Caco-2 (cell line): ENCODE measurements around the gene TMEM169. TPM values are rescaled to one million over a fixed set of nuclear protein-coding genes. Genes with fewer than 3 reads are reported as not detected.

ENCODE experiments used
- Bru-seq: library from RNA; stranded (reverse); fragments of 400-500 nt; gene quantifications from one replicate; lab custom pipeline; 2021; lab: Mats Ljungman, UMichigan
- BruChase-seq, 2 experiments: library from RNA; stranded (reverse); fragments of 400-500 nt; gene quantifications; one replicate each; lab custom pipeline; 2021; lab: Mats Ljungman, UMichigan
- BruUV-seq: library from RNA; stranded (reverse); fragments of 400-500 nt; replicated peaks from 2 replicates; lab custom pipeline; 2021; lab: Mats Ljungman, UMichigan
- CTCF ChIA-PET: fragments of 300-600 bp; sonication (Branson Sonifier 250); formaldehyde crosslinking; loops from one replicate; lab custom pipeline; 2022; ENCODE audit warnings: antibody characterized with exemption; lab: Charles Lee
- POLR2A ChIA-PET: fragments of 300-600 bp; sonication (Branson Sonifier 250); formaldehyde crosslinking; loops from one replicate; lab custom pipeline; 2022; ENCODE audit warnings: antibody characterized with exemption; lab: Charles Lee
- DNase-seq, 2 experiments: peaks; one replicate each; pipeline versions ENCODE4 v3.0.0 to v3.0.0-alpha.2; 2020 to 2022
- H3K27me3 ChIP-seq: replicated peaks from 2 replicates; pipeline ENCODE4 v1.6.0; 2011; ENCODE audit warnings: low read length; ENCODE audit not compliant: control insufficient read depth, insufficient read depth
- H3K36me3 ChIP-seq: 2 replicates; pipeline ENCODE4 v1.5.1; 2011; ENCODE audit warnings: low read length; ENCODE audit not compliant: control insufficient read depth, insufficient read depth
- H3K4me1 ChIP-seq: fragments of 250-450 bp; sonication (Bioruptor Pico); 2 replicates; pipeline ENCODE4 v1.5.1; 2020; ENCODE audit warnings: mild to moderate bottlenecking
- H3K4me3 ChIP-seq: 2 replicates; pipeline ENCODE4 v1.5.1; 2011; ENCODE audit warnings: low read depth, mild to moderate bottlenecking, control low read depth, low read length
- H3K9me3 ChIP-seq: fragments of 250-450 bp; sonication (Bioruptor Pico); 2 replicates; pipeline ENCODE4 v1.5.1; 2020; ENCODE audit warnings: mild to moderate bottlenecking, moderate library complexity
- H3K27ac Mint-ChIP-seq: one replicate; pipeline ENCODE4 v1.8.0; 2022; ENCODE audit warnings: mixed read lengths; ENCODE audit not compliant: unreplicated experiment
- H3K27me3 Mint-ChIP-seq: one replicate; pipeline ENCODE4 v1.8.0; 2022; ENCODE audit warnings: mixed read lengths; ENCODE audit not compliant: insufficient read depth, unreplicated experiment
- H3K36me3 Mint-ChIP-seq: one replicate; pipeline ENCODE4 v1.8.0; 2022; ENCODE audit warnings: mild to moderate bottlenecking, mixed read lengths; ENCODE audit not compliant: insufficient read depth, unreplicated experiment
- H3K4me1 Mint-ChIP-seq: one replicate; pipeline ENCODE4 v1.8.0; 2022; ENCODE audit warnings: low read depth, mixed read lengths; ENCODE audit not compliant: unreplicated experiment
- H3K4me3 Mint-ChIP-seq: one replicate; pipeline ENCODE4 v1.8.0; 2022; ENCODE audit warnings: mild to moderate bottlenecking, moderate library complexity, mixed read lengths; ENCODE audit not compliant: unreplicated experiment
- H3K9me3 Mint-ChIP-seq: one replicate; pipeline ENCODE4 v1.8.0; 2022; ENCODE audit warnings: mixed read lengths; ENCODE audit not compliant: unreplicated experiment
- intact Hi-C: fragments of 100-400 bp; cut with micrococcal nuclease; formaldehyde crosslinking; loops from one replicate; pipeline ENCODE4 v1.10.0; 2022; ENCODE audit not compliant: unreplicated experiment
- long read RNA-seq: library from polyadenylated mRNA; stranded (forward); transcript quantifications from one replicate; pipeline ENCODE4 v2.0.0, GENCODE V29; 2022
- total RNA-seq: library from RNA; stranded (reverse); gene quantifications from 2 replicates; pipeline ENCODE4 v1.2.3, GENCODE V29; 2022
- TF ChIP-seq, protein P1 (sequence below), 2 experiments: fragments of 200-600 bp in 1 of 2; IDR thresholded peaks; 1 replicate in 1 of 2; 2 replicates in 1 of 2; pipeline versions ENCODE4 v1.5.1 to v1.8.0; 2011 to 2022; ENCODE audit warnings: antibody characterized with exemption in 1 of 2, control low read depth in 1 of 2, inconsistent platforms in 1 of 2, low read depth in 1 of 2, low read length in 1 of 2, mild to moderate bottlenecking in 1 of 2, moderate library complexity in 1 of 2; ENCODE audit not compliant: insufficient read depth in 1 of 2, severe bottlenecking in 1 of 2, unreplicated experiment in 1 of 2

The TMEM169 gene
- total RNA-seq: 1.1 and 1.3 TPM in 2 replicates
- Bru-seq, nascent RNA: percentile 39 among the genes with signal in this experiment
- BruChase-seq, experiment 1, labeled RNA remaining after a 2-hour chase: percentile 39 among the genes with signal in this experiment
- BruChase-seq, experiment 2, labeled RNA remaining after a 6-hour chase: percentile 33 among the genes with signal in this experiment
- long read RNA-seq: 0 reads

DNA sequence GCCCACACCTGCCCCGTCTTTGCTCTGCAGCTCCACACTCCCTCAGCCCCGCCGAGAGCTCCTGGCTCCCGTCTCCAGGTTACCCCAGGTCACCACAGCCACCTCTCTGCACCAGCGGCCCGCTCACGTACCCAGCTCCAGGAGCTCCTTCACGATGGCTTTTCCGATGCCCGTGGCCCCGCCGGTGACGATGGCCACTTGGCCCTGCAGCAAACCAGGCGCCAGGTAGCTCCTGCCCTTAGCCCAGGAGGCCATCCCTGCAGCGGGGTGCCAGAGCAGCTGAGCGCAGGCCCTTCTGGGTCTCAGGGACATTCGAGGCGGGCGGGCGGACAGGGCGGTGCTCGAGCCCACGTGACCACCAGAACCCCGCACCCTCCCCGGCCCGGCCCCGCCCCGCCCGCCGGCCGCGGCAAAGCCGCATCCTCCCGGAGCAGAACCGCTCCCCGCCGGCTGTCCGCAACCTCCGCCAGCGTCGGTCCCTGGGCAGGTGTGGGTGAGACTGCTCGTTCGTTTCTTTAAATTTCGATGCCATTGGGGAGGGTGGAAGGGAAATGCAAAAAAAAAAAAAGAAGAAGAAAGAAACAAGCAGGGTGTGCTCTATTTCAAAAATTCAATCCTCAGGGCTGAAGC, at the start of gene TMEM169, which contains the start of gene PECR:
TSS of gene TMEM169 (plus strand) at position 433 of the 630 bp plus-strand sequence. CDS start 14,045 bp downstream, outside the sequence.
TSS of gene PECR (minus strand) at position 323 of the 630 bp plus-strand sequence. CDS start at position 255, 68 bp downstream.
- peaks cover 6% of the 10 kb centered on the region for H3K4me1 Mint-ChIP-seq
- peak; percentile 85 for DNase-seq
- peak within 1 kb of the TSS; percentile 86 for H3K4me3 Mint-ChIP-seq
- Histone ChIP-seq H3K9me3 (no peaks in the 10 kb centered on the region), H3K27me3 (no peaks in the 10 kb centered on the region), H3K36me3 (no peaks in the 10 kb centered on the region), H3K4me1 (peaks cover 14% of the 10 kb centered on the region), H3K4me3 (peak within 1 kb of the TSS; percentile 98)
- ChIA-PET POLR2A (interaction anchor here (1.0 to 1.1 kb wide), 4 partner anchors 22 to 33 kb away, joined by 3 to 4 read pairs (median 4); partner anchors contain the start of gene XRCC5), CTCF (interaction anchor here (0.6 to 1.0 kb wide), 6 partner anchors 18 to 732 kb away, joined by 3 to 5 read pairs (median 3); no protein-coding TSS in a partner anchor)
- BruUV-seq: no TSS peak
- no peaks in the 10 kb centered on the region for H3K27me3 Mint-ChIP-seq
- no peaks in the 10 kb centered on the region for H3K36me3 Mint-ChIP-seq
- TF ChIP-seq, protein P1, sequence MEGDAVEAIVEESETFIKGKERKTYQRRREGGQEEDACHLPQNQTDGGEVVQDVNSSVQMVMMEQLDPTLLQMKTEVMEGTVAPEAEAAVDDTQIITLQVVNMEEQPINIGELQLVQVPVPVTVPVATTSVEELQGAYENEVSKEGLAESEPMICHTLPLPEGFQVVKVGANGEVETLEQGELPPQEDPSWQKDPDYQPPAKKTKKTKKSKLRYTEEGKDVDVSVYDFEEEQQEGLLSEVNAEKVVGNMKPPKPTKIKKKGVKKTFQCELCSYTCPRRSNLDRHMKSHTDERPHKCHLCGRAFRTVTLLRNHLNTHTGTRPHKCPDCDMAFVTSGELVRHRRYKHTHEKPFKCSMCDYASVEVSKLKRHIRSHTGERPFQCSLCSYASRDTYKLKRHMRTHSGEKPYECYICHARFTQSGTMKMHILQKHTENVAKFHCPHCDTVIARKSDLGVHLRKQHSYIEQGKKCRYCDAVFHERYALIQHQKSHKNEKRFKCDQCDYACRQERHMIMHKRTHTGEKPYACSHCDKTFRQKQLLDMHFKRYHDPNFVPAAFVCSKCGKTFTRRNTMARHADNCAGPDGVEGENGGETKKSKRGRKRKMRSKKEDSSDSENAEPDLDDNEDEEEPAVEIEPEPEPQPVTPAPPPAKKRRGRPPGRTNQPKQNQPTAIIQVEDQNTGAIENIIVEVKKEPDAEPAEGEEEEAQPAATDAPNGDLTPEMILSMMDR (IDR thresholded peaks at IDR 0.05; ENCODE audit: insufficient read depth in 1 of 2, low read depth in 1 of 2, low read length in 1 of 2, severe bottlenecking in 1 of 2, unreplicated experiment in 1 of 2): no peak
- H3K27ac Mint-ChIP-seq: peak within 1 kb of the TSS; percentile 42
- intact Hi-C loops: loop anchor here (1.0 kb wide), 2 partner anchors 28 to 33 kb away; partner anchors contain the start of gene XRCC5
- no peaks in the 10 kb centered on the region for H3K9me3 Mint-ChIP-seq

GRCh38 chr2:216031960-216032689, 49.6 kb upstream of the TMEM169 start:
- Mint-ChIP-seq H3K9me3 (no peaks in the 10 kb centered on the region), H3K36me3 (peaks cover 7% of the 10 kb centered on the region), H3K27ac (no peak overlapping the region), H3K27me3 (no peaks in the 10 kb centered on the region), H3K4me1 (no peaks in the 10 kb centered on the region), H3K4me3 (no peak overlapping the region)
- H3K9me3 ChIP-seq: no peaks in the 10 kb centered on the region
- H3K27me3 ChIP-seq: no peaks in the 10 kb centered on the region
- TF ChIP-seq, protein P1 (IDR thresholded peaks at IDR 0.05; ENCODE audit: insufficient read depth in 1 of 2, low read depth in 1 of 2, low read length in 1 of 2, severe bottlenecking in 1 of 2, unreplicated experiment in 1 of 2): no peak
- POLR2A ChIA-PET: no interaction called here
- CTCF ChIA-PET: interaction anchor here (0.8 kb wide), 1 partner anchor 9 kb away, joined by 3 read pairs; no protein-coding TSS in a partner anchor
- no TSS peak for BruUV-seq
- intact Hi-C loops: loop anchor here (1.0 kb wide), 1 partner anchor 46 kb away; no protein-coding TSS in a partner anchor
- H3K4me1 ChIP-seq: no peaks in the 10 kb centered on the region
- DNase-seq: no peak
- no peaks in the 10 kb centered on the region; the same call in 1 of the 2 replicates for H3K36me3 ChIP-seq
- H3K4me3 ChIP-seq: no peak overlapping the region
